AG04450 (cell line): ENCODE results near the gene CDK14. TPM values are rescaled to one million over a fixed set of nuclear protein-coding genes. Genes with fewer than 3 reads are reported as not detected.

ENCODE experiments used
- CTCF ChIA-PET: fragments of 300-600, 350-600 bp; formaldehyde crosslinking; extraction: SDS; loops from one replicate; lab custom pipeline; 2022; ENCODE audit warnings: antibody characterized with exemption, inconsistent platforms; lab: Charles Lee
- POLR2A ChIA-PET: fragments of 350-600 bp; formaldehyde crosslinking; extraction: SDS; loops from one replicate; lab custom pipeline; 2021; ENCODE audit warnings: antibody characterized with exemption, inconsistent platforms; lab: Yijun Ruan, JAX
- DNase-seq: peaks from one replicate; pipeline ENCODE4 v3.0.0-alpha.2; 2011; ENCODE audit warnings: low read depth, low spot score
- H3K27ac ChIP-seq: one replicate; pipeline ENCODE4 v1.5.1; 2012; ENCODE audit warnings: low read depth, low read length, control low read depth
- H3K27me3 ChIP-seq: one replicate; pipeline ENCODE4 v1.6.0; 2012; ENCODE audit warnings: low read length; ENCODE audit not compliant: control insufficient read depth, insufficient read depth
- H3K4me3 ChIP-seq: 2 replicates; pipeline ENCODE4 v1.5.1; 2011; ENCODE audit warnings: mild to moderate bottlenecking, low read depth, low read length, control low read depth
- H3K9me3 ChIP-seq: 2 replicates; pipeline ENCODE4 v1.5.1; 2012; ENCODE audit warnings: low read length; ENCODE audit not compliant: control insufficient read depth, insufficient read depth
- polyA plus RNA-seq: library from polyadenylated mRNA; depleted of rRNA; stranded (reverse); fragments of >200 nt; gene quantifications from 2 replicates; pipeline ENCODE4 v1.2.3, GENCODE V29; 2011
- TF ChIP-seq, protein P1 (sequence below): IDR thresholded peaks from 2 replicates; pipeline ENCODE4 v1.5.1; 2011; ENCODE audit warnings: low read depth, low read length, control low read depth, inconsistent platforms

Gene CDK14
- polyA plus RNA-seq, 1 experiment = 28.4 TPM

DNA sequence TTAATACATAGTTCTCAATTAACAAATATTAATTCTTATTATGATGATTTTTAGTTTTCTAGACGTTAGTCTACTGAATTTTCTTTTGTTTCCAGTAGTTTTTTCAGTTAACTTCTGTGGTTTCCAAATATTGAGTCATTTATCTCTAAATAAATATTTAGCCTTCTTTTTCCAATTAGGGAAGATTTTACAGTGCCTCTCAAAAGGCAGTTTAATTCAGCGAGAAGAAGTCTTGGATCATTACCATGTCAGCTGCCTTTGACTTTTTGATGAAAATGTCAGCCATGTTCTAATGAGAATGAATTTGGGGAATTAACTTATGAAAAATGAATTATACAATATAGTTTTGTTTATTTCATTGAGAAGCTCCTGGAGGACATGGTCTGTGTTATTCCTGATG, 90.0 kb downstream of the CDK14 start:
- no peak overlapping the region for H3K4me3 ChIP-seq
- no peaks in the 10 kb centered on the region for H3K27me3 ChIP-seq
- DNase-seq = no peak
- no peaks in the 10 kb centered on the region for H3K9me3 ChIP-seq
- CTCF ChIA-PET = interaction anchor here (0.7 to 1.0 kb wide), 3 partner anchors 22 to 35 kb away, joined by 3 to 4 read pairs (median 3); no protein-coding TSS in a partner anchor
- POLR2A ChIA-PET = no interaction called here
- H3K27ac ChIP-seq = no peak overlapping the region
- TF ChIP-seq, protein P1, sequence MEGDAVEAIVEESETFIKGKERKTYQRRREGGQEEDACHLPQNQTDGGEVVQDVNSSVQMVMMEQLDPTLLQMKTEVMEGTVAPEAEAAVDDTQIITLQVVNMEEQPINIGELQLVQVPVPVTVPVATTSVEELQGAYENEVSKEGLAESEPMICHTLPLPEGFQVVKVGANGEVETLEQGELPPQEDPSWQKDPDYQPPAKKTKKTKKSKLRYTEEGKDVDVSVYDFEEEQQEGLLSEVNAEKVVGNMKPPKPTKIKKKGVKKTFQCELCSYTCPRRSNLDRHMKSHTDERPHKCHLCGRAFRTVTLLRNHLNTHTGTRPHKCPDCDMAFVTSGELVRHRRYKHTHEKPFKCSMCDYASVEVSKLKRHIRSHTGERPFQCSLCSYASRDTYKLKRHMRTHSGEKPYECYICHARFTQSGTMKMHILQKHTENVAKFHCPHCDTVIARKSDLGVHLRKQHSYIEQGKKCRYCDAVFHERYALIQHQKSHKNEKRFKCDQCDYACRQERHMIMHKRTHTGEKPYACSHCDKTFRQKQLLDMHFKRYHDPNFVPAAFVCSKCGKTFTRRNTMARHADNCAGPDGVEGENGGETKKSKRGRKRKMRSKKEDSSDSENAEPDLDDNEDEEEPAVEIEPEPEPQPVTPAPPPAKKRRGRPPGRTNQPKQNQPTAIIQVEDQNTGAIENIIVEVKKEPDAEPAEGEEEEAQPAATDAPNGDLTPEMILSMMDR = no peak

DNA sequence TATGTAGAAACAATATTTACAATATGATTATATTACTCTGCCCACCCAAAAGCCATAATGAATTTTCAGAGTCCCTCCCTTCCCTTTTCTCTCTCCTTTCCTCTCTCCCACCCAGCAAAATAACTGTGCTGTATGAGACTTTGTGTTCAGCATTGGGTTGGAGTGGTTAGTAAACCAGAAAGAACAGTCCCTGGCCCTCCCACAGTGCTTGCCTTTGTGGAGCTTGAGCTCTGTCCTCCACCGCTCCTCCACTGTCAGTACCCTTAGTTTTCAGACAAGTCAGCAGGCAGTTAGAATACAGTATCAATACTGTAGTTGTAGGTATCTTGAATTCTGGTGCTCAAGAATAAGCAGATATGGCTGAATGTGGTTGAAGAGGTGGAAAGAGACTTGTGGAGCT, 92.7 kb downstream of the CDK14 start:
- CTCF ChIA-PET = interaction anchor here (0.6 kb wide), 1 partner anchor 90 kb away, joined by 3 read pairs; no protein-coding TSS in a partner anchor
- POLR2A ChIA-PET = interaction anchor here (0.5 kb wide), 1 partner anchor 12 kb away, joined by 3 read pairs; no protein-coding TSS in a partner anchor
- TF ChIP-seq, protein P1 = no peak
- Histone ChIP-seq H3K4me3 (no peak overlapping the region), H3K27me3 (no peaks in the 10 kb centered on the region), H3K9me3 (no peaks in the 10 kb centered on the region), H3K27ac (no peak overlapping the region)
- DNase-seq = no peak

DNA sequence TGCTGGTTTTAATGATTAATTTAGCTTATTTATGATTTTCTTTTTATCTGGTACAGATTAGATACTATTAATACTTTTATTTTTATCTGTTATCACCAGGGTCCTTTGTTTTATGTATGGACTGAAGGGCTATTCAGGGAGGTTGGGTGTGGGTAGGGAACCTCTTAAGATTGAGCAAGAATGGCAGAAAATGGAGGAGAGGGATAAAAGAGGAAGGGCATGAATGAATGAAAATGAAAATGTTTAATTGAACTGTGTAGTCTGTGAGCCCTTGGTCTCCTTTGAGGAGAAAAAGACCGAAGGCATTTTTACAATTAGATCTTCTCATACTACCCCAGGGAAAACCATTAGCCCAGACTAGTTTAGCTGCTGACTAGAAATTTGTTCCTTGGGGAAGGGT, 93.1 kb downstream of the CDK14 start:
- Histone ChIP-seq H3K27ac (no peak overlapping the region), H3K4me3 (no peak overlapping the region), H3K27me3 (no peaks in the 10 kb centered on the region), H3K9me3 (no peaks in the 10 kb centered on the region)
- CTCF ChIA-PET = no interaction called here
- DNase-seq = no peak
- POLR2A ChIA-PET = interaction anchor here (0.5 kb wide), 1 partner anchor 13 kb away, joined by 3 read pairs; no protein-coding TSS in a partner anchor
- TF ChIP-seq, protein P1 = no peak

DNA sequence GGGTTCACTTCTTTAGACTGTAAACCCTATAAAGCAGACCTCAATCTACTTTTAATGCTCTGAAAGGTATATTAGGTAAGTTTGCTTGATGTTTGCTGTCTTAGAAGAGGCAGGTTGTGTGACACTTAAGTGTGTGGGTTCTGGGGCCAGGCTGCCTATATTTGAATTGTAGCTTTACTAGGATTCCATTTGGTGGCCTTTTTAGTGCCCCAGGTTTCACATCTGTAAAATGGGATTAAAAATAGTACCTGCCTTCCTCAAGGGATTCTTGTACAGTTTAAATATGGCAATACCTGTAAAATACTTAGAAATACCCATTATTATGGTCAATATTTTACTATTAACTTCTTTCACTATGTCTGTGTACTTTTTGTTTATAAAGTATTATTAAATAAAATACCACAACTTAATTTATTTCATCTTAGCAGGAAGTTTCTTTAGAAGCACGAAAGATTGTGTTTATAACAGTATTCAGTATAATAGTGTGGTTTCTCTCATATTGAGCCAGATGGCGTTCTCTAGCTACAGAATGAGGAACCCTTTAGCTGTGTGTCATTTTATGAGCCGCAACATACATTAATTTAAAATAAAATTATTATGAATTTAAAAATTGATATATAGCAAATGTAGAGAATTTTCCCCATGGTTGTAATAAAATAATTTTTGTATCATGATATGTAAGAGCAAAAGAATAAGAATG, 94.2 kb downstream of the CDK14 start:
- Histone ChIP-seq H3K4me3 (no peak overlapping the region), H3K27ac (no peak overlapping the region), H3K27me3 (no peaks in the 10 kb centered on the region), H3K9me3 (no peaks in the 10 kb centered on the region)
- TF ChIP-seq, protein P1 = no peak
- CTCF ChIA-PET = no interaction called here
- POLR2A ChIA-PET = no interaction called here
- DNase-seq = no peak

DNA sequence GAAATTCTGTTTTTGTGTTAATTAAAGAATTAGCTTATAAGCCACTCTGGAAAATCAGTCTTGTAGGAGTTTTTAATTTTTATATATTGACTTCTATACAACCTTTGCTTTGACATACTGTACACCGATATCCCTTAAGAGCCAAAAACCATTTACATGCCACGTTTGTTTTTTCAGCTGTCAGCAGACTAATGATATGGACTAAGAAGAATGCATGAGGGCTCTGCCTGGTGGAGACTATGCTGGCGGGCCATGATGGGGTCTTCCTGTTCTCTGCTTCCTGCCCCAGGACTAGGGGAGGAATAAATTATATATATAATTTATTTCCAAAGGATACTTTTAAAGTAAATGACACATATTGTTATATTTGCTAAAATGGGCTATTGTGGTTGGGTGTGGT, 96.3 kb downstream of the CDK14 start:
- Histone ChIP-seq H3K9me3 (no peaks in the 10 kb centered on the region), H3K4me3 (no peak overlapping the region), H3K27me3 (no peaks in the 10 kb centered on the region), H3K27ac (no peak overlapping the region)
- TF ChIP-seq, protein P1 = no peak
- no peak for DNase-seq
- ChIA-PET CTCF (interaction anchor here (1.0 to 1.7 kb wide), 4 partner anchors 9 to 341 kb away, joined by 4 to 7 read pairs (median 6); no protein-coding TSS in a partner anchor), POLR2A (interaction anchor here (1.0 to 1.3 kb wide), 3 partner anchors 13 to 97 kb away, joined by 5 to 8 read pairs (median 6); no protein-coding TSS in a partner anchor)
